SK-N-SH treated with all-trans-retinoic acid at 6 μM for 48 hours (cell line): ENCODE results near the gene LIN52.

Experiments used
- ATAC-seq: fragments of 200-7000 bp; cut with Tn5 transposase; 3 replicates; pipeline ENCODE4 v1.9.1; 2020; ENCODE audit warnings: mild to moderate bottlenecking, moderate library complexity
- ARNTL ChIP-seq: fragments of 450-650 bp; formaldehyde crosslinking; IDR thresholded peaks from 2 replicates; pipeline ENCODE4 v1.5.0; 2020; ENCODE audit warnings: low read depth, mild to moderate bottlenecking, moderate library complexity, borderline replicate concordance
- BACH2 ChIP-seq: fragments of 250-450 bp; sonication (Bioruptor Pico); IDR thresholded peaks from 2 replicates; pipeline ENCODE4 v1.9.0; 2021; ENCODE audit warnings: mild to moderate bottlenecking, borderline replicate concordance
- CREB5 ChIP-seq: fragments of 250-450 bp; sonication (Bioruptor Pico); IDR thresholded peaks from 2 replicates; pipeline ENCODE4 v1.5.1; 2020; ENCODE audit warnings: low read depth, mild to moderate bottlenecking, moderate library complexity
- CSDC2 ChIP-seq: fragments of 250-450 bp; sonication (Bioruptor Pico); IDR thresholded peaks from 2 replicates; pipeline ENCODE4 v1.5.0; 2020; ENCODE audit warnings: mild to moderate bottlenecking, moderate library complexity
- CSRNP3 ChIP-seq: fragments of 250-450 bp; sonication (Bioruptor Pico); IDR thresholded peaks from 2 replicates; pipeline ENCODE4 v1.5.1; 2021; ENCODE audit warnings: mild to moderate bottlenecking, moderate library complexity
- ESRRG ChIP-seq: fragments of 250-450 bp; sonication (Bioruptor Pico); IDR thresholded peaks from 2 replicates; pipeline ENCODE4 v1.6.1; 2021; ENCODE audit warnings: mild to moderate bottlenecking
- GLIS3 ChIP-seq: fragments of 250-450 bp; sonication (Bioruptor Pico); IDR thresholded peaks from 2 replicates; pipeline ENCODE4 v1.5.0; 2020; ENCODE audit warnings: mild to moderate bottlenecking, moderate library complexity
- ISL1 ChIP-seq: fragments of 250-450 bp; sonication (Bioruptor Pico); IDR thresholded peaks from 2 replicates; pipeline ENCODE4 v2.1.2; 2022; ENCODE audit warnings: mild to moderate bottlenecking, moderate library complexity
- OSR1 ChIP-seq: fragments of 250-450 bp; sonication (Bioruptor Pico); IDR thresholded peaks from 2 replicates; pipeline ENCODE4 v1.8.0; 2022; ENCODE audit warnings: moderate library complexity, mild to moderate bottlenecking, inconsistent platforms
- POU6F1 ChIP-seq: fragments of 250-450 bp; sonication (Bioruptor Pico); IDR thresholded peaks from 2 replicates; pipeline ENCODE4 v1.8.0; 2021; ENCODE audit warnings: low read depth, mild to moderate bottlenecking, moderate library complexity, borderline replicate concordance
- PPARA ChIP-seq: fragments of 250-450 bp; sonication (Bioruptor Pico); IDR thresholded peaks from 2 replicates; pipeline ENCODE4 v1.5.0; 2020; ENCODE audit warnings: mild to moderate bottlenecking, borderline replicate concordance
- RARB ChIP-seq: fragments of 250-450 bp; sonication (Bioruptor Pico); IDR thresholded peaks from 2 replicates; pipeline ENCODE4 v1.8.0; 2021; ENCODE audit warnings: mild to moderate bottlenecking, moderate library complexity
- SNAI2 ChIP-seq: fragments of 250-450 bp; sonication (Bioruptor Pico); IDR thresholded peaks from 2 replicates; pipeline ENCODE4 v1.5.0; 2020; ENCODE audit warnings: mild to moderate bottlenecking, moderate library complexity
- TCF4 ChIP-seq: fragments of 250-450 bp; sonication (Bioruptor Pico); IDR thresholded peaks from 2 replicates; pipeline ENCODE4 v1.8.0; 2021; ENCODE audit warnings: mild to moderate bottlenecking, moderate library complexity, borderline replicate concordance
- TOX ChIP-seq: fragments of 250-450 bp; sonication (Bioruptor Pico); IDR thresholded peaks from 2 replicates; pipeline ENCODE4 v1.8.0; 2021; ENCODE audit warnings: mild to moderate bottlenecking, moderate library complexity, borderline replicate concordance
- TSHZ2 ChIP-seq: fragments of 250-450 bp; sonication (Bioruptor Pico); IDR thresholded peaks from 2 replicates; pipeline ENCODE4 v1.5.0; 2020; ENCODE audit warnings: mild to moderate bottlenecking, moderate library complexity
- ZC3H10 ChIP-seq: fragments of 250-450 bp; sonication (Bioruptor Pico); IDR thresholded peaks from 2 replicates; pipeline ENCODE4 v1.5.1; 2021; ENCODE audit warnings: mild to moderate bottlenecking, moderate library complexity
- ZFP3 ChIP-seq: fragments of 250-450 bp; sonication (Bioruptor Pico); IDR thresholded peaks from 2 replicates; pipeline ENCODE4 v1.5.0; 2020; ENCODE audit warnings: mild to moderate bottlenecking, moderate library complexity
- ZFP30 ChIP-seq: fragments of 450-650 bp; formaldehyde crosslinking; IDR thresholded peaks from 2 replicates; pipeline ENCODE4 v1.5.0; 2022; ENCODE audit warnings: mild to moderate bottlenecking, moderate library complexity
- ZNF565 ChIP-seq: fragments of 450-650 bp; formaldehyde crosslinking; conservative IDR thresholded peaks from 2 replicates; pipeline ENCODE4 v1.5.0; 2020; ENCODE audit warnings: low read depth, mild to moderate bottlenecking, moderate library complexity
- ZNF70 ChIP-seq: fragments of 450-650 bp; formaldehyde crosslinking; IDR thresholded peaks from 2 replicates; pipeline ENCODE4 v1.5.0; 2020; ENCODE audit warnings: mild to moderate bottlenecking, moderate library complexity
- ZNF8 ChIP-seq: fragments of 450-650 bp; formaldehyde crosslinking; IDR thresholded peaks from 2 replicates; pipeline ENCODE4 v1.5.0; 2020; ENCODE audit warnings: mild to moderate bottlenecking, moderate library complexity

LIN52 gene

GRCh38 chr14:74155749-74156148, 71.0 kb downstream of the LIN52 start:
- TF ChIP-seq PPARA (CRISPR knock-in tag) = no peak
- TF ChIP-seq ESRRG (CRISPR knock-in tag) = no peak
- no peak for TF ChIP-seq ZFP30 (CRISPR knock-in tag)
- TF ChIP-seq RARB (CRISPR knock-in tag) = no peak
- no peak for TF ChIP-seq TSHZ2
- no peak for TF ChIP-seq GLIS3
- TF ChIP-seq ZNF8 (CRISPR knock-in tag) = no peak
- TF ChIP-seq ISL1 = no peak
- no peak for TF ChIP-seq ZNF565 (CRISPR knock-in tag)
- TF ChIP-seq OSR1 (CRISPR knock-in tag) = no peak
- TF ChIP-seq TCF4 = no peak
- TF ChIP-seq ZC3H10 (CRISPR knock-in tag) = no peak
- no peak for TF ChIP-seq TOX (CRISPR knock-in tag)
- no peak for TF ChIP-seq CSDC2 (CRISPR knock-in tag)
- TF ChIP-seq CSRNP3 (CRISPR knock-in tag) = no peak
- ATAC-seq = no peak

- TF ChIP-seq ZC3H10 (CRISPR knock-in tag) (peak; percentile 91), CSDC2 (CRISPR knock-in tag) (no peak), ISL1 (peak; percentile 78), TOX (CRISPR knock-in tag) (no peak)
- peak; percentile 85 for ATAC-seq
These were observed 76.0 kb downstream of the LIN52 start for GRCh38 chr14:74160763-74161162.

- TF ChIP-seq TSHZ2 = no peak
- TF ChIP-seq ZNF70 (CRISPR knock-in tag) = no peak
- no peak for TF ChIP-seq BACH2
- no peak for TF ChIP-seq TCF4
- no peak for TF ChIP-seq POU6F1 (CRISPR knock-in tag)
- TF ChIP-seq CSRNP3 (CRISPR knock-in tag) = no peak
- TF ChIP-seq RARB (CRISPR knock-in tag) = no peak
- no peak for TF ChIP-seq ZFP30 (CRISPR knock-in tag)
- ATAC-seq = peak; percentile 41
These were observed 76.9 kb downstream of the LIN52 start for GRCh38 chr14:74161526-74162158.

- ATAC-seq = no peak
- TF ChIP-seq CREB5 (CRISPR knock-in tag) (no peak), SNAI2 (CRISPR knock-in tag) (no peak), PPARA (CRISPR knock-in tag) (no peak), ARNTL (CRISPR knock-in tag) (no peak), POU6F1 (CRISPR knock-in tag) (no peak), GLIS3 (no peak), CSDC2 (CRISPR knock-in tag) (no peak), ISL1 (no peak), ZNF565 (CRISPR knock-in tag) (no peak), TOX (CRISPR knock-in tag) (no peak), ZFP3 (CRISPR knock-in tag) (no peak), OSR1 (CRISPR knock-in tag) (no peak), ZNF8 (CRISPR knock-in tag) (no peak), BACH2 (no peak)
These were observed 85.2 kb downstream of the LIN52 start for GRCh38 chr14:74169906-74170305.
